ENCODE data around the gene CTNND2. TPM values are rescaled to one million over a fixed set of nuclear protein-coding genes. Genes with fewer than 3 reads are reported as not detected.

Gene CTNND2
- total RNA-seq, 1 experiment from 2014 or later, result 11.4 TPM

Small RNA genes within 50 kb of the gene (small RNA-seq; reads per million reads assigned to genes)
- gene RNU6-429P, result 0 reads per million in 2 experiments

Data from NCI-H460 (cell line).